ENCODE results near the gene ZBTB7C. TPM values are rescaled to one million over a fixed set of nuclear protein-coding genes. Genes with fewer than 3 reads are reported as not detected.

Gene ZBTB7C
- total and polyA plus RNA-seq, 10 of the 15 experiments (the other 5 are each of a cell fraction or from before 2014, with no cell fraction given) = under 0.01 to 0.08 (median 0.01) TPM; not detected in 7

GRCh38 chr18:48409591-48410094, 460 bp upstream of the ZBTB7C start:
- Histone ChIP-seq H3K9ac (ENCODE audit: control insufficient read depth, insufficient read depth, low read length) (no peak overlapping the region), H3K9me3 (replicated peaks; ENCODE audit: control insufficient read depth, insufficient read depth, low read length) (no peaks in the 10 kb centered on the region; the same call in 2 of the 3 replicates), H4K20me1 (ENCODE audit: control insufficient read depth, insufficient read depth) (no peaks in the 10 kb centered on the region), H3K79me2 (ENCODE audit: control insufficient read depth, insufficient read depth, low read length) (no peaks in the 10 kb centered on the region), H3K27ac (ENCODE audit: control insufficient read depth, insufficient read depth) (no peak overlapping the region), H3K27me3 (replicated peaks in 1 of 2; ENCODE audit: control insufficient read depth in 2 of 2, insufficient read depth in 2 of 2, low read length in 1 of 2) (peaks cover 11 to 16% of the 10 kb centered on the region in 2 experiments), H3K4me3 (peak overlapping the region; percentile 69), H3K4me1 (ENCODE audit: control insufficient read depth, insufficient read depth, low read length) (no peaks in the 10 kb centered on the region), H2AFZ (ENCODE audit: control insufficient read depth, low read depth, low read length) (peak overlapping the region; percentile 39), H3K36me3 (ENCODE audit: control insufficient read depth in 2 of 2, insufficient read depth in 2 of 2, low read length in 1 of 2) (no peaks in the 10 kb centered on the region), H3K4me2 (ENCODE audit: control insufficient read depth, insufficient read depth) (peak overlapping the region; percentile 98)
- RAD21 ChIA-PET (ENCODE audit: unreplicated experiment) = no interaction called here
- peak in 1 of 2 experiments; percentile 40; a peak in 1 of 3 replicates for TF ChIP-seq EGR1 (IDR thresholded peaks at IDR 0.05; ENCODE audit: borderline replicate concordance in 1 of 2, low read depth in 2 of 2, low read length in 2 of 2)
- TF ChIP-seq RAD51 (IDR thresholded peaks at IDR 0.05) = no peak
- peak; percentile 70 for TF ChIP-seq SUZ12 (IDR thresholded peaks at IDR 0.05; ENCODE audit: unreplicated experiment)
- CTCF ChIA-PET = no interaction called here
- WGBS (ENCODE audit: insufficient coverage, insufficient replicate concordance, low lambda C conversion rate, missing lambda C conversion rate) = 4% methylated on average over 22 of the region's 55 CpGs
- POLR2A ChIA-PET = no interaction called here
- in situ Hi-C loops (cut with MboI) = no loop called here
- SMC1A ChIA-PET (ENCODE audit: uncharacterized antibody, unreplicated experiment) = no interaction called here
- no TSS peak for BruUV-seq (replicated peaks)
- FAIRE-seq = no peak
- DNase-seq (ENCODE audit: low read depth, low spot score) = no peak
- intact Hi-C loops (cut with micrococcal nuclease; ENCODE audit: unreplicated experiment) = no loop called here
- peak; percentile 9; the same call in 2 of the 3 replicates for ATAC-seq

- H3K4me3 ChIP-seq = no peak overlapping the region
- intact Hi-C loops (cut with micrococcal nuclease; ENCODE audit: unreplicated experiment) (no loop called here), in situ Hi-C loops (cut with MboI) (no loop called here)
- FAIRE-seq = no peak
- no peak overlapping the region for H2AFZ ChIP-seq (ENCODE audit: control insufficient read depth, low read depth, low read length)
- DNase-seq (ENCODE audit: low read depth, low spot score) = no peak
- H3K36me3 ChIP-seq (ENCODE audit: control insufficient read depth in 2 of 2, insufficient read depth in 2 of 2, low read length in 1 of 2) = no peaks in the 10 kb centered on the region
- no peaks in the 10 kb centered on the region for H4K20me1 ChIP-seq (ENCODE audit: control insufficient read depth, insufficient read depth)
- H3K79me2 ChIP-seq (ENCODE audit: control insufficient read depth, insufficient read depth, low read length) = no peaks in the 10 kb centered on the region
- 12% methylated on average over 42 of the region's 42 CpGs for WGBS (ENCODE audit: insufficient coverage, insufficient replicate concordance, low lambda C conversion rate, missing lambda C conversion rate)
- H3K4me2 ChIP-seq (ENCODE audit: control insufficient read depth, insufficient read depth) = no peak overlapping the region
- RAD21 ChIA-PET (ENCODE audit: unreplicated experiment) = no interaction called here
- no peaks in the 10 kb centered on the region for H3K4me1 ChIP-seq (ENCODE audit: control insufficient read depth, insufficient read depth, low read length)
- no TSS peak for BruUV-seq (replicated peaks)
- no peak for ATAC-seq
- SMC1A ChIA-PET (ENCODE audit: uncharacterized antibody, unreplicated experiment) = no interaction called here
- H3K9ac ChIP-seq (ENCODE audit: control insufficient read depth, insufficient read depth, low read length) = no peak overlapping the region
- no peaks in the 10 kb centered on the region; the same call in 2 of the 3 replicates for H3K9me3 ChIP-seq (replicated peaks; ENCODE audit: control insufficient read depth, insufficient read depth, low read length)
- POLR2A ChIA-PET = no interaction called here
- no peak overlapping the region for H3K27ac ChIP-seq (ENCODE audit: control insufficient read depth, insufficient read depth)
- H3K27me3 ChIP-seq (replicated peaks in 1 of 2; ENCODE audit: control insufficient read depth in 2 of 2, insufficient read depth in 2 of 2, low read length in 1 of 2) = peaks cover 11 to 16% of the 10 kb centered on the region in 2 experiments
- CTCF ChIA-PET = no interaction called here
- TF ChIP-seq LARP7 (IDR thresholded peaks at IDR 0.05) (no peak), ZSCAN29 (IDR thresholded peaks at IDR 0.05) (no peak), MLLT1 (IDR thresholded peaks at IDR 0.05) (no peak), KDM1A (IDR thresholded peaks at IDR 0.05; ENCODE audit: borderline replicate concordance) (no peak), BMI1 (IDR thresholded peaks at IDR 0.05; ENCODE audit: borderline replicate concordance) (no peak), PKNOX1 (IDR thresholded peaks at IDR 0.05) (no peak)
These were observed 964 bp downstream of the ZBTB7C start for GRCh38 chr18:48408111-48408726.

Measured in GM12878 (cell line).